ENCODE data around the gene RAC2.

DNA sequence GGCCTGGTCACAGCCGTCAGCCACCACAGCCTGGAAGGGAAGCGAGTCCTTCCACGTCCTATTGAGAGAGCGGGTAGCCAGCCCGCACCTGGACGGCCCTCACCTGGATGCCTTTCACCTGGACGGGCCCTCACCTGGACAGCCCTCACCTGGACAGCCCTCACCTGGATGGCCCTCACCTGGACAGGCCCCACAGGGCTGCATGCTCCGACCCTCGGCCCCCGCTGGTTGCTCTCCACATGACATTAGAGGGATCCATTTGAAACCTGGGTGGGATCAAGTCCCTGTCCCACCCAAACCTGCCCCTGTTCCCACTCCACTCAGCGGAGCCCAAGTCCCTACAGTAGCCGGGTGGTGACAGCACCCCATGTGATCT lies 59.7 kb downstream of the RAC2 start:
- TF ChIP-seq POLR2A (IDR thresholded peaks at IDR 0.05) (no peak), CTCF (IDR thresholded peaks at IDR 0.05) (no peak)
